NCI-H1092 treated with DMSO at 0.1 percent for 48 hours (cell line): ENCODE data around the gene PTPRF.
"Not testable (repeated sequence)": the region's sequence is repeated elsewhere in the genome, so short reads cannot be mapped to it uniquely, and the experiment has no call there.

Source experiments
- DNase-seq: peaks from one replicate; lab custom pipeline; 2025; lab: John Stamatoyannopoulos, UW

The PTPRF gene

DNA sequence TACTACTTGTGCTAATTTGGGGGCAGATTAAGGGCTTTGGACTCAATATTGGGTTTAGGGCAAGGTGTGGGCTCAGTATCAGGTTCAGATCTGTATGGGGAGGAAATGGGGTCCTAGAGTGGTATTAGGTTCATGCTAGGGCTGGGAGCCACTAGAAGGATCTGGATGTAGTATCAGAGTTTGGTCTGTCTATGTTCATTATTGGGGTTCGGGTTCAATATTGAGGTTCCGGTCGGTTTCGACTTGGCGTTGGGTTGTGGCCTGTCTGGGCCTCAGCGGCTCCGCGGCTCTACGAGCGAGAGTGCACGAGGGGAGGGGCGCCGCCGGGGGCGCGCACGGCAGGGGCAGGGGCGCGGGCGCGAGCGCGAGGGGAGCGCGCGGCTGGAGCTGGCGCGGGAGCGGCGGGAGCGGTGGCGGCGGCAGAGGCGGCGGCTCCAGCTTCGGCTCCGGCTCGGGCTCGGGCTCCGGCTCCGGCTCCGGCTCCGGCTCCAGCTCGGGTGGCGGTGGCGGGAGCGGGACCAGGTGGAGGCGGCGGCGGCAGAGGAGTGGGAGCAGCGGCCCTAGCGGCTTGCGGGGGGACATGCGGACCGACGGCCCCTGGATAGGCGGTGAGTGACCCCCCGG, at the start of gene PTPRF:
PTPRF (plus strand) TSS at position 401 of the 624 bp plus-strand sequence. CDS start 14,193 bp downstream, outside the sequence.
- DNase-seq: peak; percentile 78

DNA sequence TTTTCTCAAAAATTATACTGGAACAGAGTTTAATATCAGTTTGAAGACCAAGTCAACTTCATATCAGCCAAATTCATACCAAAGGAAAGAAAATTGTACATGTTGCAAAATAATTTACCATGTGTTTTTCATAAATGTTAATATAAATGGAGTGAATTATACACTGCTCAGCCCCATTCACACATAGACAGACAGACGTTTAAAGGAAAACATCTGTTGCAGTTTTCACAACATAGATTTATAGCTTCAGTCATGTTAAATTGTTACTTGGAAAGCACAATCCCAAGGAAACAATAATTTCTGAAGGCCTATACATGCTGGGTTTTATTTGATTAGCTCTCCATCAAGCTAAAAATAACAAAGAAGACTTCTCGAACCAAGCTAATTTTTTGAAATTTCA, 49.2 kb upstream of the PTPRF start:
- DNase-seq: no peak

DNA sequence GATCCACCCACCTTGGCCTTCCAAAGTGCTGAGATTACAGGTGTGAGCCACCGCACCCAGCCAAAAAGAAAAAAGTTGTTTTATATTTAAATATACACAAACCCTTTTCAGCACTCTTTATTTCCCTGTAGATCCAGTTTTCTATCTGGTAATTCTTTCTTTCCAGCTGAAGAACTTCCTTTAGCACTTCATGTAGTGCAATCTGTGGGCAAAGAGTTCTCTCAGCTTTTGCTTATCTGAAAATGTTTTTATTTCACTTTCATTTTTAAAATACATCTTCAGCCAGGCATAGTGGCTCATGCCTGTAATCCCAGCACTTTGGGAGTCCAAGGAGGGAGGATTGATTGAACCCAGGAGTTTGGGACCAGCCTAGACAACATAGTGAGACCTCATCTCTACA, 48.5 kb upstream of the PTPRF start:
- DNase-seq: no peak

DNA sequence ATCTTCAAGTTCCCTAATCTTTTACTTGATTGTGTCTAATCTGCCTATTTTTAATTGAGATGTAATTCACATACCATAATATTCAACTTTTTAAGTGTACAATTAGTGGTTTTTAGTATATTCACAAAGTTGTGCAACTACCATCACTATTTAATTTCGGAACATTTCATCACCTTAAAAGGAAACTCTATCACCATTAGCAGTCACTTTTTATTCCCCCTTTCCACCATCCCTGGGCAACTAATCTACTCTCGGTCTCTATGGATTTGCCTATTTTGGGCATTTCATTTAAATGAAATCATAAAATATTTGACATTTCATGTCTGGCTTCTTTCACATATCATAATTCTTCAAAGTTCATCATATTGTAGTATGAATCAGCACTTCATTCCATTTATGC, 46.3 kb upstream of the PTPRF start:
- no peak for DNase-seq

DNA sequence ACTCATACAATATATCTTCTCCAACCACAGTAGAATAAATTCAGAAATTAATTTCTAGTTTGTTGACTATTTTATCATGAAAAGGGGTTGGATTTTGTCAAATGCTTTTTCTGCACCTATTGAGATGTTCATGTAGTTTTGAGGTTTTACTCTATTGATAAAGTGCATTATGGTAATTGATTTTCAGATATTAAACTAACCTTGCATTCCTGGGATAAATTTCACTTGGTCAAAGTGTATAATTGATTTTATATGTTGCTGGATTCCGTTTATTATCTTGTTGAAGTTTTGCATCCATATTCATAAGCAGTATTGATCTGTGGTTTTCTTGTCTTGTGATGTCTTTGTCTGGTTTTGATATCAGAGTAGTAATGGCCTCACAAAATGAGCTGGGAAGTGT, 42.5 kb upstream of the PTPRF start:
- DNase-seq: no peak

DNA sequence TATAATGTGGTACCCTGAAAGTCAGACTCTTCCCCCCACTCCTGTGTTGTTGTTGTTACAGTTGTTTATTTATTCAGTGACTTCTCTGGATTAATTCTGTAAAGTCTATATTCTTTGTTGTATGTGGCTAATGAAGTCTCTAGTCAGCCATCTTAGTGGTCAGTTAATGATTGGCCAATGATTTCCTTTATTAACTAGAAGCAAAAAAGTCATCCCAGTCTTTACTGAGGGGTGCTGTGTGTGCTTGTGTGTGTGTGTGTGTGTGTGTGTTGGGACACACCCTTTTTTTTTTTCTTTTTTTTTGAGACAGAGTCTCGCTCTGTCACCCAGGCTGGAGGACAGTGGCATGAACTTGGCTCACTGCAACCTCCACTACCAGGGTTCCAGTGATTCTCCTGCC, 39.6 kb upstream of the PTPRF start:
- no peak for DNase-seq

DNA sequence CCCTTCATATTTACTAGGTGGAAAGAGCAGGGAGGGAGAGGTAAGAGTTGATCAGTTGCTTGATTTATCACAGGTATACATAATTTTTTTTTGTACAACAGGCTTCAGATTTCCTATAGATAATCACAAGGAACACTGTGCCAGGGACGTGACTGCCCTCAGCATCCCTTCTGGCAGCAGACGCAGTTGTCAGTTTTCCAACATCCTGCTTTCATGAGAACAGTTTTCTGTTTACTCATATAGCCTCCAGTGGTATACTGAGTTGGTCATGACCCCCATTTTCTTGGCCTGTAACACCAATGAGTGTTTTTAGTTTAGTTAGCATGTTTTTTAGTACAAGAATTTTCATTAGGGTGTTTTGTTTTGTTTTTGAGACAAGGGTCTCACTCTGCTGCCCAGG, 37.9 kb upstream of the PTPRF start:
- peak; percentile 2 for DNase-seq

DNA sequence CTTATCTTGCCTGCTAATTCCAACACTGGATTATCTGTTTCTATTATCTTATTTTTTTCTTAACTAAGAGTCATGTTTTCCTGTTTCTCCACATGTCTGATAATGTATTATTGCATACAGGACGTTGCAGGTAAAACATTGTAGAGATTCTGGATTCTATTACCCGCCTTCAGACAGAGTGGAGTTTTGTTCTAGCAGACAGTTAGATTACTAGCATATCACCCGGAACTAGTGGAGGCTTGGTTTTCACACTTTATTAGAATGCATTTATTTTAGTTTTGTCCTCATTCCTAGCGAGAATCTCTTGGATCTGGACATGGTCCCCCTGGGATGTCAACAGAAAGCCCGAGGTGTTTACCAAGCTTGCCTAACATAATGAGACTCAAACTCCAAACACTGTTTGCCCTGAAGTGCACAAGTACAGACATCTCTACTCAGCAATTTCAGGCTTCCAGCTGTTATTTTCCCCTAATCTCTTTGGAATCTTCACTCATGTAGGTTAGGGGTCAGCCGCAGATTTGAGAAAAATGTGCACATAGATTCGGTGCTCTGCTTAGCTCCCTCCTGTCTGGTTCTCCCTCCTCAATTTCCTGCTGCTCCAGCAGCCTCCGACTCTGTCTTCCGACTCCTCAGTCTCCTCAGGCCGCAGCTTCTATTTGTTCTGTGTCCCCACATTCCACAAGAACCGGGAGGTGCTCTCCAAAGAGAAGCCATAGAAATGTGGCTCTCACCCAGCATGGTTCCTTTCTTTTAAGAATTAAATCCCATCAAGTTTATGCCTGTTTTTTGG, 36.8 kb upstream of the PTPRF start:
- no peak for DNase-seq

DNA sequence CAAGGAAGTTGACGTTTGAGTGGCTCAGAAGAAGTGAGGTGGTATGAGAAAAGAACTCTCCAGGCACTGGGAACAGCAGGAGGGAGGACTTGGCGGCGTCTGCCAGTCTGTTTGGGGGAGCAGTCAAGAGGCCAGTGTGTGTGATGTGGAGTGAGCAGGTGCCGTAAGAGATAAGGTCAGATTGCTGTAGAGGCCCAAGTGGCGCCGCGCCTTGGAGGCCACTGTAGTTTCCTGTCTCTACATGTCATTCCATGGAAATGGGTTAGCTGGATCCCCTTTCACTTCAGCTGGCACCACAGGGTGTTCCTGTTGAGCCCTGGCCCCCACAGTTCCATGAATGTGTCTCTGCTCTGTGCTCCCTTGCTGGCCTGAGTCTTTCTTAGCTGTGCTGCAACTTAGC, 35.5 kb upstream of the PTPRF start:
- no peak for DNase-seq

DNA sequence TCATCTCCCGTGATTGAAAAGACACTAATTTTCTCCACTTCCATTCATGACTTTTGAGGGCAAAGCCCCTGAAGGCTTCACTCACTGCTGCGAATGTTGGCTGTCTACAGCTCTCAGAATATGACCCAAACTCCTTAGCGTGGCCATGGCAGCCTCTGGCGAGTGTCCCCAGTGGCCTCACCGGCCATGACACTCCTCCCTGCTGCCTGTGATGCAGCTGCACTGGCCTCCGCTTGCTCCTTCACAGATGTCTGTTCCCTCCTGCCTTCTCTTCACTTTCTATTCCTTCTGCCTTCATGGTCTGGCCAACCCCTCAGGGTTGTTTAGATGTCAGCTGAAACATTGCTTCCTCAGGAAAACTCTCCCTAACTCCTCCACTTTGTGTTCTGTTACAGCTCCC, 30.8 kb upstream of the PTPRF start:
- no peak for DNase-seq

DNA sequence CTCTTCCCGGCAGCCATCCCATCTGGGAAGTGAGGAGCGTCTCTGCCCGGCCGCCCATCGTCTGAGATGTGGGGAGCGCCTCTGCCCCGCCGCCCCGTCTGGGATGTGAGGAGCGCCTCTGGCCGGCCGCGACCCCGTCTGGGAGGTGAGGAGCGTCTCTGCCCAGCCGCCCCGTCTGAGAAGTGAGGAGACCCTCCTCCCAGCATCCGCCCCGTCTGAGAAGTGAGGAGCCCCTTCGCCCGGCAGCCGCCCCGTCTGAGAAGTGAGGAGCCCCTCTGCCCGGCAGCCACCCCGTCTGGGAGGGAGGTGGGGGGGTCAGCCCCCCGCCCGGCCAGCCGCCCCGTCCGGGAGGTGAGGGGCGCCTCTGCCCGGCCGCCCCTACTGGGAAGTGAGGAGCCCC, 28.9 kb upstream of the PTPRF start:
- not testable (repeated sequence) for DNase-seq

DNA sequence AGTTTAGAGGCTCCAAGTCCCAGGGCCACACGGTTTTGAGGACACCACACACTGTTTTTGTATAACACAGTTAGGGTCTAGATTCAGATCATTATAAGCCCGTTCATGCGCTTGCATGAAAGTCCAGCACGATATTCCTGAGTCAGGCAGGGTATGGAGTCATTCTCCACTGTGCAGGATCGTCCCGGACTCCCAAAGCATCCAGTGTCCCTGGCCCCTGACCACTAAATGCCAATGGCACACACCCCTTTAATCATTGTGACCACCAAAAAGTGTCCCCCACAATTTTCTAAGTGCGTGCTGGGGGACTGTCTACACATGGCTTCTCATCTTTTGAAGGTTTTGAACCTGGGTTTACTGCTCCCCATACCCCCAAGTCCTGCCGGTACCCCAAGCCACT, 27.1 kb upstream of the PTPRF start:
- no peak for DNase-seq

DNA sequence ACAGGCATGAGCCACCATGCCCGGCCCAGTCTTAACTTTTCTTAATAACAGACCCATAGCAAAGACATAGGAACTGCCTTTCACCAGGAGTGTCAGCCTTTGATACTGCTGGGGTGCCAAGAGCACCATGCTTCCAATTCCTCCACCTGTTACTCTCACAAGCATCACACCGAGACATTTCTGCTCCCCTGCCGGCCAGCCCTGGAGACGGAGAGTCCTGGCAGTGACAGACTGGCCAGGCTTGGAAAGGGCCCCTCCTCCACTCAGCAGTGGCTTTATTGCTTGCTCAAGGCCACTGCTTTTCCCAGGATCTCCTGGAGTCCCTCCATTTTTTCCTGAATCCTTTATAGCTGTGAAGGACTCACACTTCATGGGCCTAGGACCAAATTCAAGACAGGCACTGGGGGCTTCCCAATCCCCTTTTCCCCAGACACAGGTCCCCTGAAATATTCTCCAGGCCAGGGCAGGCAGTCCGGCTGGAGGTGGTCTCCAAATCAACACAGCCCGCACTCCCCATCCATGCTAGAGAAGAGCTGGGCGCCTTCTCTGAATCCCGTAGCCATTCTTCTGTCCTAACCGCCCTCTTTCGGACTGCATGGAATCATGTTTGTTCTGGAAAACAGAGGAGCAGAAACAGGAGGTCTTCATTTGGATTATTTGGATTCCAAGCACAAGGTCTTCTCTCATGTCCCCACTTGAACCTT, 25.5 kb upstream of the PTPRF start:
- DNase-seq: no peak

DNA sequence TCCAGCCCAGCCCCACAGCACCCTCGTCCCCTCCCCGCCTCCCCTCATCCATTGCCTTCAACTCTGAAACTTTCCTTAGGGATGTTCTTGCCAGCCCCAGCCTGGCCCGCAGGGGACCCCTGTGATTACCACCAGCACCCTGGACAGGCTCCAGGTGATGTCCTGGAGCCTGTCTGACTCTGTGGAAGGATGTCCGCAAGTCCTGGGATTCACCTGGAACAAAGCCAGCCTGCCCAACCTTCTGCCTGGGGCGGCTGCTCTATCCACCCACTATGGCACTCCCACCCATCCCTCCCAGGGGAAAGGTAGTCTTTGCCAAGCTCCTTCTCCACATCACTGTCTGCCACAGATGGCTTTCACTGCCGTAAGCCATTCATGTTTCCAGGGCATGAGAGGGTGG, 24.4 kb upstream of the PTPRF start:
- no peak for DNase-seq

DNA sequence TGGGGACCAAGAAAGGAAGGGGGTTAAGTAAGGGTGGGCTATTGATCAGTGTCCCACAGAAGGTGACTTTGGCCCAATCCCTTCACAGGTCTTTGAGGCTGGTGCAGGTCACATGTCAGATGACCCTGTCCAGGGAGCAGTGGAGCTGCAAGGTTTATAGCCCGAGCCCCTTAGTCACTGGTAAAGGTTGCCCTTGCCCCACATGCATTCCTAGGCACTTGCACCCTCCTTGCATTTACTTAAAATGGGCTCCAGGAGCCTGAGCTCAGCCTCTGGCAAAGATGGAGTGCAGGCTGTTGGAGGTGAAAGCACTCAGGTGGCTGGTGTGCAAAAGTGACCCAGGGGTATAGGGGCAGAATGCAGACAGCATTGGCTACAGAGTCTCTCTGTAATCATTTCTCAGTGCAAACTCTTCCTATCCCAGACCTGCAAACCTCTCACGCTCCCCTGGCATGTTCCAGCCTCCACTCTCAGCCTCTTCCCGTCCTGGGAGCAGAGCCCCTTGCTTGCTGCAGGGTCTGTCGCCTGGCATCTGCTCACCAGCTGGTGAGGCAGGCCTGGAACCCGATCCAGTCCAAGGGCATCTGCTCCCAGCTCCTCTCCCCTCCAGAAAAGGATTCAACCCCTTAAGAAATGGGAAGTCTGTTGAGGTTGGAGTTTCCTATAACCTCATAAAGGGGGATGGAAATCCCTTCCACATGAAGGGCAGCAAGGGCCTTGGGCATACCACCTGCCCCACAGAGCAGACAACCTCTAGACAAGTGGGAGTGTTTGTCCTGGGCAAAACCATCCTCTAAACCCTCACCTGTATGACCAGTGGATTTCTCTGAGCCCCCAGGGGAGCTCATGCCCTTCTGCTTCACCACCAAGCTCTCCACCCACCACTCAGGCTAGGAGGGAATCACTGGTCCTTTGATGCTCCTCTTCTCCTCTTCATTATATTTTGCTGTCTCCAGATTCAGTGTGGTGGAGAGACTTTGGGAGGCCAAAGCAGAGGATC, 23.1 kb upstream of the PTPRF start:
- no peak for DNase-seq

DNA sequence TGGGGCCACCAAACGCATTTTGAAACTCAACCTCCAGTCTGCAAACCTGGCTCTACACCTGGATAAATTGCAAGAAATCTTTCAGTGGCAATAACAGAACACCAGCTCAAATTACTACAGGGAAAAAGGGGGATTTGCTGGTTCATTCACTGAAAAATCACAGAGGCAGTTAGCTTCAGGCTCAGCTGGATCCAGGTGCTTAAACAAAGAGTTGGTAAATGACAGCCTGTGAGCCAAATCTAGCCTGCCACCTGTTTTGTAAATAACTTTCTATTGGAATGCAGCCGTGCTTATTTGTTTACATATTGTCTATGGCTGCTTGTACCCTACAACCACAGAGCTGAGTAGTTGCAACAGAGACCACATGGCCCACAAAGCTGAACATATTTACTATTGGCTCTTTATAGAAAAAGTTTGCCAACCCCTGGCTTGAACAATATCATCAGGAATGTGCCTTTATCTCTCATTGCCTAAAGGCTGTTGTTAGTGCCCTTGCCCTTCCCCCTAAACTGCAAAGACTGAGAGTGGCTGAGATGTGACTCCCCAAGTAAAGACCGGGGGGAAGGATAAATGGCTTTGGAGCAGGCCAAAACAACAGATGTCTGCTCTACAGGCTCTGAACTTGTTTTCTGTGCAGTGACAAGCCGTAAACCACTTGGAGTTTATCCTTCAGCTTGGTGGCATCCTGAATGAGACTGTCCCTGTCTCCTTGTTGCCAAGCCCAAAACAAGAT, 21.5 kb upstream of the PTPRF start:
- DNase-seq: no peak

DNA sequence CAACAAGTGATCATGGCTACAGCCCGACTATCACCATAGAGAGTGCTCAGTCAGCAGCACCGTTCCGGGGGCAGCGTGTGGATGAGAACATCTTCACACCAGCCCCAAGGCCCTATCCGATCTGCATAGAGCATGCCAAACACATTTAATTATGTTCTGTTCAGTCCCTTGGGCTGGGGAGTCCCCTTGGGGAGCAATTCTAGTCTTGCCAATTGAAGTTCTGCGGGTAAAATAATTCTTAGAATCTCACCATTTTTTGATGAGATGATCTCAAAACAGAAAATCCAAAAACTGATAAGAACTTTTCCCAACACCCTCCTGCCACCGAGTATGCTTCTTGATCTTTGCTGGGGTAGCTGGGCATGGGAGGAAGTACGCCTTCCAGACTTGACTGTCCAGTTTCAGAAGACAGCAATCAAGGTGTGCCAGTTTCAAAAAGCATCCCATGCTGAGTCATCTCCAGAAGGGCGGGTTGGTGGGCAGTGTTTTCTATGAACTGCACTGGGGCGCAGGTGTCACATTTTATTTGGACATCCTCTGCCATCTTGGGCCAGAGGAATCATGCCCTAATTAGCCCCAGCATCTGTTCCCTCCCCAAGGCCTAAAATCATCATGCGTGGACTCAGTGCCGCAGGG, 20.8 kb upstream of the PTPRF start:
- DNase-seq: no peak

DNA sequence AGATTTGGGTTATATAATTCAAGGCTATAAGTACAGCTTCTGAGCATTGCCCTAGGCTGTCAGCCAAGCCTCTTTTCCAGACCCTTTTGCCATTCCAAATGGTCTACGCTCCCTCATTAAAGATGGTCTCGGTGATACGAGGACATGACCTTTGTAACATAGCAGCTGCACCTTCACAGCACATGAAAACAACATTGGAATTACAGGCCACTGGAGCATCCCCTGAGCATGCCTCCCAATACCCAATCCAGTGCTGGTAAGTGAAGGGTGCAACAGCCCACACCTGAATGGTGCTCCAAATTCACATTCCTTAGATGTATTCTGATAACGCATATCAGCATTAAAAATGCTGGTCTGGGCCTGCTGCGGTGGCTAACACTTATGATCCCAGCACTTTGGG, 20.1 kb upstream of the PTPRF start:
- no peak for DNase-seq

DNA sequence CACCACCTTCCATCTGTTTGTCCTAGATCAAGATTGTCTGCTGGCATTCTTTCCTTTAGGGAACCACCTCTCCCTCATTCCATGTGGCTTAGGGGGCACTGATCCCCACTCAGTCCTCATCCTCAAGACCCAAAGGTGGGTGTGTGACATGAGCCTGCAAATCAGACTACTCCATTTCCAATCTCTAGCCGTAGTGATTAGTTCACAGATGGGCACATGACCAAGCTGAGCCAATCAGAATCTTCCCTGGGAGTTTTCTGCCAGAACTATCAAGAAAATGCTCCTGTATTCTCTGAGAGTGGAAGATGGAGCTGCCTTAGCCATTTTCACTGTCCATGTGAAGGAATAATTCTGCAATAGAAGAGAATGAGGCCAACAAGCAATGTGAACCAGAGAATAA, 19.3 kb upstream of the PTPRF start:
- DNase-seq: no peak

DNA sequence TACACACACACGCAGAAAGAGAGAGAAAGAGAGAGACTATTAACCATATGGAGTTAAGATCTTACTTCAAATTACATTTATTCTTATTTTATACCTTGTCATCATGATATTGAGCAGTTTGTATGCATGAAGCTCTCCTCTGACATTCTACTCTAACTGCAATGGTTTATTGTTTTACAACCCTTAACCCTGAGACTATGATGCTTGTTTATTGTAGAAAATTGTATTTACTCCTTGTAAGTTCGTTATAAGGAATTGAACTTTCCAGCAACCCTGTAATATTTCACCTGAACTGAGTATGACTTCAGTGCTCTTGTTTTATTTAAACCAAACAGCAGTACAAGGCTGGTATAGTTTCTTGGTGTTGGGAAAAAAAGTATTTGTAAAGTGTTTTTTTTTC, 18.6 kb upstream of the PTPRF start:
- no peak for DNase-seq

DNA sequence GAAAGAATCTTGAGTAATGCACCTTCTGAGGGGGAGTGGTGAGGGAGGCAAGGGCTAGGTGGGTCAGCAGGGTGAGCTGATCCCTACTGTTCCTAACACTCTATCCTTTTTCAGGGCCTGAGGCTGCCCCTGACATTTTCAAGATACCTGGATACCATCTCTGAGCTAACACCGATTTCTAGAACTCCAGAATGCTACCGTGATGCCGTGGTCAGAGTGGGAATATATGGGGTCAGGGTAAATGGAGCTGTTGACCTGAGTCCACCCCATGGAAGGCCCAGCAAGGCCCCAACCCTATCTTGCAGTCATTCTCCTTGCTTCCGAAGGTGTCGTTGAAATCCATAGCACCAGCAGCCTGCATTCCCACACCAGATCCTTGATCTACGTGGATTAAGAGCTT, 18.0 kb upstream of the PTPRF start:
- DNase-seq: no peak
